Gastrocnemius medialis (tissue), 4 donors: ENCODE measurements around the gene SLC16A7. TPM values are rescaled to one million over a fixed set of nuclear protein-coding genes. Genes with fewer than 3 reads are reported as not detected.

Experiments
- ATAC-seq, 2 donors: fragments of 150-250 bp; one replicate each; pipeline ENCODE4 v1.9.1; 2016
- DNase-seq, 2 donors: peaks; one replicate each; pipeline ENCODE4 v3.0.0-alpha.2; 2019
- H3K27ac ChIP-seq, 4 donors: fragments of 200-600 bp; sonication (generic); 1 replicate in 1 of 4; 2 replicates in 3 of 4; pipeline ENCODE4 v1.5.1; 2016 to 2018; ENCODE audit warnings: mild to moderate bottlenecking in 2 of 4, moderate library complexity in 1 of 4
- H3K27me3 ChIP-seq, 3 donors: fragments of 200-600 bp; sonication (generic) in 2 of 3; 1 replicate in 1 of 3; 2 replicates in 2 of 3; pipeline versions ENCODE4 v1.5.1 to v1.6.0; 2016 to 2019; ENCODE audit warnings: mild to moderate bottlenecking in 1 of 3, moderate library complexity in 1 of 3
- H3K36me3 ChIP-seq, 2 donors: fragments of 200-600 bp; sonication (generic) in 1 of 2; one replicate each; pipeline ENCODE4 v1.5.1; 2017 to 2018
- H3K4me1 ChIP-seq, 2 donors: fragments of 200-600 bp; sonication (generic) in 1 of 2; one replicate each; pipeline ENCODE4 v1.5.1; 2016 to 2017; ENCODE audit warnings: mild to moderate bottlenecking in 2 of 2
- H3K4me3 ChIP-seq, 4 donors: fragments of 200-600 bp; sonication (generic) in 3 of 4; 1 replicate in 1 of 4; 2 replicates in 3 of 4; pipeline ENCODE4 v1.5.1; 2016 to 2019; ENCODE audit warnings: mild to moderate bottlenecking in 2 of 4
- H3K9me3 ChIP-seq, 3 donors: fragments of 200-600 bp; sonication (generic) in 2 of 3; 1 replicate in 1 of 3; 2 replicates in 2 of 3; pipeline ENCODE4 v1.5.1; 2016 to 2019
- POLR2A ChIP-seq, 2 donors: fragments of 450-650 bp; IDR thresholded peaks; one replicate each; pipeline ENCODE4 v1.6.1; 2017; ENCODE audit warnings: antibody characterized with exemption in 2 of 2, mild to moderate bottlenecking in 2 of 2, moderate library complexity in 2 of 2
- in situ Hi-C, 4 donors: fragments of 200-750 bp; cut with MboI; loops; one replicate each; pipeline versions ENCODE4 v1.15.0 to v1.8.0; 2017; ENCODE audit warnings: low sequenced_read_pairs in 4 of 4
- intact Hi-C: fragments of 100-400 bp; cut with DNase I; formaldehyde crosslinking; loops from one replicate; pipeline ENCODE4 v1.15.1; 2023; ENCODE audit warnings: low total_unique reads
- total RNA-seq, 4 donors: library from RNA; depleted of rRNA; stranded (reverse); fragments of >200 nt; gene quantifications; one replicate each; pipeline versions ENCODE4 v1.1.0 to v1.2.3, GENCODE V29; 2016
- TF ChIP-seq, protein P1 (sequence below), 5 experiments: fragments of 450-650 bp in 3 of 5; fragments of 200-600 bp in 2 of 5; sonication (generic) in 2 of 5; IDR thresholded peaks in 4 of 5; conservative IDR thresholded peaks in 1 of 5; 1 replicate in 4 of 5; 2 replicates in 1 of 5; pipeline ENCODE4 v1.5.1; 2016 to 2019; ENCODE audit warnings: antibody characterized with exemption in 5 of 5, mild to moderate bottlenecking in 3 of 5, moderate library complexity in 3 of 5

The SLC16A7 gene
- total RNA-seq, 4 donors from 2014 or later, result 3.8 to 10.3 (median 6.7) TPM

DNA sequence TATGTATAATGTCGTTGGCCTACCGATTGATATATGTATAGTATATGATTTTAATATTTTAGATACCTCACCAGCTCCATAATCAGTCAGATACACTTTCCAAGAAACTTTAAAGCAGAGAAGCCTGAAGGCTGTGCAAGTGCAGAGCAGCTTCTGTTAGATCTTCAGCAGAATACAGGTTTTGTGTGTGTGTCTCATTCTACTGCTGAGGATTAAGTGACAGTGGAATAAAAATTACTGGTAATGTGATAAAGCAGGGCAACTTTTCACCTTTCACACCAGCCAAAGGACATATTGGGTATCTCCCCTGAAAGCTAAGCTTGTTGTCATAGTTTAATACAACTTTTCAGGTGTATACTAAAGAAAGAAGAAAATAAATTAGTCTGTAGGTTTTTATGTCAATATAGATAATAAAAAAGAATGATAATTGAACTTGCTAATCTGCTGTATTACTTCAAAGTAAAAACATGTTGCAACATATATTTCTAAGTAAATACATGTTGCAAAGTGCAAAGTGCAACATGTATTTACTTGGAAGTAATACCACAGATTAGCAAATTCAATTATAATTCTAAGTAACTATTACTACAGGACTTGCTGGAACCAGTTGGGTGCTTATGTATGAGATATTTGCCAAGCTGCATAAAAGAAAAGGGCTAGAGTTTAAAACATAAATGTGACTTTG is 128.3 kb downstream of the SLC16A7 start:
- Histone ChIP-seq H3K27ac (no peak overlapping the region), H3K27me3 (no peaks in the 10 kb centered on the region), H3K4me1 (no peaks in the 10 kb centered on the region), H3K4me3 (no peak overlapping the region), H3K9me3 (no peaks in the 10 kb centered on the region), H3K36me3 (no peaks in the 10 kb centered on the region)
- ATAC-seq (no peak), DNase-seq (no peak)
- intact Hi-C loops, result no loop called here
- TF ChIP-seq POLR2A (IDR thresholded peaks at IDR 0.05), result no peak
- TF ChIP-seq, protein P1, sequence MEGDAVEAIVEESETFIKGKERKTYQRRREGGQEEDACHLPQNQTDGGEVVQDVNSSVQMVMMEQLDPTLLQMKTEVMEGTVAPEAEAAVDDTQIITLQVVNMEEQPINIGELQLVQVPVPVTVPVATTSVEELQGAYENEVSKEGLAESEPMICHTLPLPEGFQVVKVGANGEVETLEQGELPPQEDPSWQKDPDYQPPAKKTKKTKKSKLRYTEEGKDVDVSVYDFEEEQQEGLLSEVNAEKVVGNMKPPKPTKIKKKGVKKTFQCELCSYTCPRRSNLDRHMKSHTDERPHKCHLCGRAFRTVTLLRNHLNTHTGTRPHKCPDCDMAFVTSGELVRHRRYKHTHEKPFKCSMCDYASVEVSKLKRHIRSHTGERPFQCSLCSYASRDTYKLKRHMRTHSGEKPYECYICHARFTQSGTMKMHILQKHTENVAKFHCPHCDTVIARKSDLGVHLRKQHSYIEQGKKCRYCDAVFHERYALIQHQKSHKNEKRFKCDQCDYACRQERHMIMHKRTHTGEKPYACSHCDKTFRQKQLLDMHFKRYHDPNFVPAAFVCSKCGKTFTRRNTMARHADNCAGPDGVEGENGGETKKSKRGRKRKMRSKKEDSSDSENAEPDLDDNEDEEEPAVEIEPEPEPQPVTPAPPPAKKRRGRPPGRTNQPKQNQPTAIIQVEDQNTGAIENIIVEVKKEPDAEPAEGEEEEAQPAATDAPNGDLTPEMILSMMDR (IDR thresholded peaks at IDR 0.05 in 4 of 5, conservative IDR thresholded peaks at IDR 0.05 in 1 of 5), result no peak
- in situ Hi-C loops, result no loop called here

GRCh38 chr12:59733200-59733599 is 137.4 kb downstream of the SLC16A7 start:
- intact Hi-C loops, result no loop called here
- H3K36me3 ChIP-seq, result no peaks in the 10 kb centered on the region
- H3K4me3 ChIP-seq, result no peak overlapping the region
- TF ChIP-seq POLR2A (IDR thresholded peaks at IDR 0.05), result no peak
- TF ChIP-seq, protein P1 (IDR thresholded peaks at IDR 0.05 in 4 of 5, conservative IDR thresholded peaks at IDR 0.05 in 1 of 5), result no peak
- H3K9me3 ChIP-seq, result no peaks in the 10 kb centered on the region
- H3K27ac ChIP-seq, result no peak overlapping the region
- no peaks in the 10 kb centered on the region for H3K27me3 ChIP-seq
- ATAC-seq, result no peak
- no peaks in the 10 kb centered on the region for H3K4me1 ChIP-seq
- in situ Hi-C loops, result no loop called here
- DNase-seq, result no peak

DNA sequence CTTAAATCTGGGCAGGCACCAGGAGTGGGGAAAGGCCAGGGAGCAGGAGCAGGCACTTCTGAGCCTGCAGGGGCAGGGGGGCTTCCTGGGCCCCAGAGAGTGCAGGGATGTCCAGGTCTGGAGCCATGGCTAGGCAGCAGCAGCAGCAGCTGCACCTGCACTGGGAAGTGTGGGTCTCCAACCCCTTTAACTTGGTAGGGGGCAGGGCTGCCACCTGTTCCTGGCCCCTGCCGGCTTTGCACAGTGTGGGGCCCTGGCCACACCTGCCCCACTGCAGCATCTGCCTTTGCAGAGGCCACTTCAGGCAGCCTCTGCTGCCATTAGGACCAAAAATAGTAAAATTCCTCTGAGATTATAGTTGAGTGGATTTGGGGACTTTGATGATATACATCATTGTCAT is 138.5 kb downstream of the SLC16A7 start:
- H3K27me3 ChIP-seq, result no peaks in the 10 kb centered on the region
- in situ Hi-C loops (no loop called here), intact Hi-C loops (no loop called here)
- TF ChIP-seq, protein P1 (IDR thresholded peaks at IDR 0.05 in 4 of 5, conservative IDR thresholded peaks at IDR 0.05 in 1 of 5), result no peak
- TF ChIP-seq POLR2A (IDR thresholded peaks at IDR 0.05), result no peak
- ATAC-seq (no peak), DNase-seq (no peak)
- H3K27ac ChIP-seq, result no peak overlapping the region
- no peak overlapping the region for H3K4me3 ChIP-seq
- H3K9me3 ChIP-seq, result no peaks in the 10 kb centered on the region
- H3K36me3 ChIP-seq, result no peaks in the 10 kb centered on the region
- no peaks in the 10 kb centered on the region for H3K4me1 ChIP-seq

- ATAC-seq, result no peak
- Histone ChIP-seq H3K9me3 (no peaks in the 10 kb centered on the region), H3K4me3 (no peak overlapping the region), H3K36me3 (no peaks in the 10 kb centered on the region), H3K27me3 (no peaks in the 10 kb centered on the region), H3K4me1 (no peaks in the 10 kb centered on the region), H3K27ac (no peak overlapping the region)
- in situ Hi-C loops, result no loop called here
- intact Hi-C loops, result no loop called here
- DNase-seq, result no peak
- TF ChIP-seq, protein P1 (IDR thresholded peaks at IDR 0.05 in 4 of 5, conservative IDR thresholded peaks at IDR 0.05 in 1 of 5), result no peak
- no peak for TF ChIP-seq POLR2A (IDR thresholded peaks at IDR 0.05)
These were observed 139.4 kb downstream of the SLC16A7 start for GRCh38 chr12:59735231-59735630.

DNA sequence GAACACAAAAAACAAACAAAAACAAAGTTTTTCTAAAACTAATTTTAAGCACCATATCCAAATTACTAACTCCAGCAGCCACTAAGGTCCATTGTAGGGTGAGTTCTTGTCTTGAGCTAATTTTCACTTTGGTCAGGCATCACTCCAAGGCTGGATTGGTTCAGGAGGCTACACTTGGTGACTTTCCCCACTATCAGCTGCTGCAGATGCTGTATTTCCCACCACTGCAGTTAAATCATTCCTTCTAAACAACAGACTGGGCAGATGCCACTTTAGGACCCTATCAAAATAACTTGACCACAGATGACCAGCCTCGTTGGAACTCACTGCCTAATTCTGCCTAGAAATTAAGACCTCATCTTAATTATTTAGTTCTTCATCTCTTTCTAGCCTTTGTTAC is 140.5 kb downstream of the SLC16A7 start:
- Histone ChIP-seq H3K36me3 (no peaks in the 10 kb centered on the region), H3K4me3 (no peak overlapping the region), H3K4me1 (no peaks in the 10 kb centered on the region), H3K27me3 (no peaks in the 10 kb centered on the region), H3K9me3 (no peaks in the 10 kb centered on the region), H3K27ac (no peak overlapping the region)
- ATAC-seq (no peak), DNase-seq (no peak)
- no peak for TF ChIP-seq POLR2A (IDR thresholded peaks at IDR 0.05)
- TF ChIP-seq, protein P1 (IDR thresholded peaks at IDR 0.05 in 4 of 5, conservative IDR thresholded peaks at IDR 0.05 in 1 of 5), result no peak
- intact Hi-C loops, result no loop called here
- in situ Hi-C loops, result no loop called here
